HEK293T (cell line): ENCODE results near the gene CFHR2.

Source experiments
- CTCF ChIA-PET: fragments of 350-600 bp; formaldehyde crosslinking; extraction: SDS; loops from one replicate; lab custom pipeline; 2021; ENCODE audit warnings: antibody characterized with exemption, inconsistent platforms; lab: Yijun Ruan, JAX
- POLR2A ChIA-PET: fragments of 350-600 bp; formaldehyde crosslinking; extraction: SDS; loops from one replicate; lab custom pipeline; 2020; ENCODE audit warnings: antibody characterized with exemption, inconsistent platforms; lab: Yijun Ruan, JAX
- DNase-seq: peaks from one replicate; pipeline ENCODE4 v3.0.0; 2012; ENCODE audit warnings: mixed read lengths; ENCODE audit errors: extremely low spot score
- ARNT ChIP-seq: fragments of 450-650 bp; IDR thresholded peaks from 2 replicates; pipeline ENCODE4 v1.6.1; 2017; ENCODE audit warnings: mild to moderate bottlenecking
- BHLHE40 ChIP-seq: fragments of 450-650 bp; IDR thresholded peaks from 2 replicates; pipeline ENCODE4 v1.6.1; 2016; ENCODE audit warnings: mild to moderate bottlenecking, moderate library complexity, borderline replicate concordance
- CTBP1 ChIP-seq: fragments of 450-650 bp; IDR thresholded peaks from 2 replicates; pipeline ENCODE4 v1.6.1; 2016; ENCODE audit warnings: borderline replicate concordance
- ELF4 ChIP-seq: fragments of 450-650 bp; IDR thresholded peaks from 2 replicates; pipeline ENCODE4 v1.6.1; 2017; ENCODE audit warnings: antibody characterized with exemption
- FOXA1 ChIP-seq: fragments of 450-650 bp; IDR thresholded peaks from 2 replicates; pipeline ENCODE4 v1.6.1; 2016; ENCODE audit warnings: mild to moderate bottlenecking
- FOXK2 ChIP-seq: fragments of 450-650 bp; IDR thresholded peaks from 2 replicates; pipeline ENCODE4 v1.6.1; 2016; ENCODE audit warnings: mild to moderate bottlenecking
- FOXM1 ChIP-seq: fragments of 450-650 bp; IDR thresholded peaks from 2 replicates; pipeline ENCODE4 v1.6.1; 2017; ENCODE audit warnings: mild to moderate bottlenecking, borderline replicate concordance
- HDGF ChIP-seq: fragments of 450-650 bp; IDR thresholded peaks from 2 replicates; pipeline ENCODE4 v1.6.1; 2017; ENCODE audit warnings: antibody characterized with exemption, borderline replicate concordance
- L3MBTL2 ChIP-seq: fragments of 450-650 bp; conservative IDR thresholded peaks from 2 replicates; pipeline ENCODE4 v1.6.1; 2016; ENCODE audit warnings: mild to moderate bottlenecking
- LEF1 ChIP-seq: fragments of 450-650 bp; IDR thresholded peaks from 2 replicates; pipeline ENCODE4 v1.6.1; 2017; ENCODE audit warnings: mild to moderate bottlenecking, borderline replicate concordance
- NFRKB ChIP-seq: fragments of 450-650 bp; IDR thresholded peaks from 2 replicates; pipeline ENCODE4 v1.6.1; 2016; ENCODE audit warnings: mild to moderate bottlenecking, moderate library complexity
- SP1 ChIP-seq: fragments of 450-650 bp; IDR thresholded peaks from 2 replicates; pipeline ENCODE4 v1.6.1; 2017
- SUZ12 ChIP-seq: fragments of 450-650 bp; IDR thresholded peaks from 2 replicates; pipeline ENCODE4 v1.6.1; 2016; ENCODE audit warnings: mild to moderate bottlenecking
- TARDBP ChIP-seq: fragments of 450-650 bp; IDR thresholded peaks from 2 replicates; pipeline ENCODE4 v1.6.1; 2016
- ZNF384 ChIP-seq: fragments of 450-650 bp; IDR thresholded peaks from 2 replicates; pipeline ENCODE4 v1.6.1; 2016
- TF ChIP-seq, protein P1 (sequence below): fragments of 450-650 bp; IDR thresholded peaks from 2 replicates; pipeline ENCODE4 v1.6.1; 2016

Gene CFHR2

DNA sequence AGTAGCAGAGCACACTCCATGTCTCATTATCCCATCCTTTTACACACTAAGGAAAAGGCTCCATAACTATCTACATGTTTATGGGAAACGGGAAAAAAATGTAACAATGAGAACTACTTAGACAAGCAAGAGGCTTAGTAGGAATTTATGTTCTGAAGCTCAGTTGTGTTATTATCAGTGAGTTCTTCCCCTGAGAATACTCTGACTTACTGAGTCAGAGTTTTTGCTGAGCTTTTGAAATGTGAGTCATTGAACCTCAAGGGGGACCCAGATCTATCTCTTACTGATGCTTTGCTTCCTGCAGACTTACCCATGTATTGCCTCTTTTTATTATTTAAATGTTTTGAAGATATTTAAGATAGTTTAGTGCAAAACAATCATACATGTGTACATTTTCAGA is 53.9 kb downstream of the CFHR2 start:
- POLR2A ChIA-PET = no interaction called here
- DNase-seq = no peak
- CTCF ChIA-PET = no interaction called here
- TF ChIP-seq ZNF384 (no peak), ELF4 (no peak), ARNT (no peak), L3MBTL2 (no peak), NFRKB (no peak), BHLHE40 (no peak), TARDBP (no peak), FOXM1 (no peak), HDGF (no peak), SUZ12 (no peak)
- TF ChIP-seq, protein P1, sequence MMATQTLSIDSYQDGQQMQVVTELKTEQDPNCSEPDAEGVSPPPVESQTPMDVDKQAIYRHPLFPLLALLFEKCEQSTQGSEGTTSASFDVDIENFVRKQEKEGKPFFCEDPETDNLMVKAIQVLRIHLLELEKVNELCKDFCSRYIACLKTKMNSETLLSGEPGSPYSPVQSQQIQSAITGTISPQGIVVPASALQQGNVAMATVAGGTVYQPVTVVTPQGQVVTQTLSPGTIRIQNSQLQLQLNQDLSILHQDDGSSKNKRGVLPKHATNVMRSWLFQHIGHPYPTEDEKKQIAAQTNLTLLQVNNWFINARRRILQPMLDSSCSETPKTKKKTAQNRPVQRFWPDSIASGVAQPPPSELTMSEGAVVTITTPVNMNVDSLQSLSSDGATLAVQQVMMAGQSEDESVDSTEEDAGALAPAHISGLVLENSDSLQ = no peak

- POLR2A ChIA-PET = no interaction called here
These were observed 58.3 kb downstream of the CFHR2 start for GRCh38 chr1:197001828-197002227.

GRCh38 chr1:197003132-197003531 is 59.6 kb downstream of the CFHR2 start:
- ChIA-PET POLR2A (no interaction called here), CTCF (no interaction called here)
- DNase-seq = no peak
- TF ChIP-seq SP1 (no peak), FOXM1 (no peak), LEF1 (no peak), SUZ12 (no peak), FOXK2 (no peak), BHLHE40 (no peak), TARDBP (no peak), ARNT (no peak), FOXA1 (no peak), NFRKB (no peak), CTBP1 (no peak), ELF4 (no peak), ZNF384 (no peak), L3MBTL2 (no peak), HDGF (no peak)
- TF ChIP-seq, protein P1 = no peak

More at GRCh38 chr1:197001828-197002227, 58.3 kb downstream of the CFHR2 start:
- CTCF ChIA-PET = no interaction called here
- DNase-seq = no peak
- TF ChIP-seq SP1 (no peak), SUZ12 (no peak), FOXM1 (no peak), FOXA1 (no peak), TARDBP (no peak), CTBP1 (no peak), L3MBTL2 (no peak), FOXK2 (no peak)
- TF ChIP-seq, protein P1 = no peak

DNA sequence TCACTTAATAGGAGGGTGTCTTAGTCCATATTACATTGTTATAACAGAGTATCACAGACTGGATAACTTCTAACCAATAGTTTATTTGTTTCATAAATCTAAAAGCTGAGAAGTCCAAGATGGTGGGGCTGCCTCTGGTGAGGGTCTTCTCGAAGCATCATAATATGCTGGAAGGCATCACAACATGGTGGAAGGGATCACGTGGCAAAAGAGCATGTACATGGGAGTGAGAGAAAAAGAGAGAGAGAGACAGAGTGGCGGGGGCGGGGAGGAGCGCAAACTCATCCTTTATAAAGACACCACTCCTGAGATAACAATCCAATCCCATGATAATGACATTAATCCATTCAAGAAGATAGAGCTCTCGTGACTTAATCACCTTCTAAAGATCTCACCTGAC is 65.3 kb downstream of the CFHR2 start:
- ChIA-PET POLR2A (no interaction called here), CTCF (no interaction called here)
- TF ChIP-seq, protein P1 = no peak
- TF ChIP-seq FOXM1 (no peak), CTBP1 (no peak), ELF4 (no peak), FOXK2 (no peak), HDGF (no peak), BHLHE40 (no peak), NFRKB (no peak), ZNF384 (no peak), TARDBP (no peak), SP1 (no peak), FOXA1 (no peak), LEF1 (no peak), ARNT (no peak), L3MBTL2 (no peak), SUZ12 (no peak)

More for the DNA sequence above, 65.3 kb downstream of the CFHR2 start:
- DNase-seq = no peak
